PFSK-1 (cell line): ENCODE data around the gene MYB.

Experiments
- POLR2AphosphoS5 ChIP-seq: IDR thresholded peaks from 2 replicates; pipeline ENCODE4 v1.6.1; 2012; ENCODE audit warnings: low read depth, mild to moderate bottlenecking, control low read depth, low read length, moderate library complexity
- TAF1 ChIP-seq: IDR thresholded peaks from 2 replicates; pipeline ENCODE4 v1.6.1; 2012; ENCODE audit warnings: low read length, control low read depth, borderline replicate concordance; ENCODE audit not compliant: insufficient read depth

DNA sequence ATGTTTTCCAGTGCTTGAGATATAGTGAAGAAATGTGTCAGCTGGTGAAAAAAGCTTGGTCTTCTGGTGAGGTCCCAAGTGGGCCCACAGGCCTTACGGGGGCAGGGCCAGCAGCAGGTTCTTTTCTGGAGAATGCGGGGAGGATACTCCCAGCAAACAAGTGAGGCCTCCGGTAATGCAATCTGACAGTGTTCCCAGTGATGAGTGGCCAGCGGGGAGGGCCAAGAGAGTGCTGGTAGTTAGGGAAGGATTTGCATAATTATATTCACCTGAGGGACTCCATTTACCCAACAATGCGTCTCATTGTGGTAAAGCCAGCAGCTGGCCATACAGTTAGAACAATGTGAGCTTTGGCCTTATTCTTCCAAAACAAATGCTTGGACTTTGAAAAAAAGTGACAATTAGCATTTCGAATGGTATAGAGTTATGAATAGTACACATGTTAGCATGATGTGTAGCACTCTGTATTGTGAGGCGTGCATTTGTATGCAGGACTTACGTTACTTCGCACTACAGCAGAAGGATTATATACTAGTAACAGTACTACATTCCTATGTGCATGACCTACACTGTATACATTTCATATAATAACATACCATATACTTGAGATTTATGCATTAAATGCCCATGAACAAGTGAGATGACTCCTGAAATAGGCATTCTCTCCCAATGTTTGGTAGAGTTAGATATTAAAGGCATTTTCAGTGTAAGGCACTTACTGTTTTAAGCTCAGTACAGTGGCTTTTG is 69.8 kb downstream of the MYB start:
- TF ChIP-seq POLR2AphosphoS5 = no peak
- no peak for TF ChIP-seq TAF1
